Measurements from ENCODE around the gene PTRH1. TPM values are rescaled to one million over a fixed set of nuclear protein-coding genes. Genes with fewer than 3 reads are reported as not detected.

The PTRH1 gene
- total RNA-seq, 1 experiment from 2014 or later = 27.1 TPM

DNA sequence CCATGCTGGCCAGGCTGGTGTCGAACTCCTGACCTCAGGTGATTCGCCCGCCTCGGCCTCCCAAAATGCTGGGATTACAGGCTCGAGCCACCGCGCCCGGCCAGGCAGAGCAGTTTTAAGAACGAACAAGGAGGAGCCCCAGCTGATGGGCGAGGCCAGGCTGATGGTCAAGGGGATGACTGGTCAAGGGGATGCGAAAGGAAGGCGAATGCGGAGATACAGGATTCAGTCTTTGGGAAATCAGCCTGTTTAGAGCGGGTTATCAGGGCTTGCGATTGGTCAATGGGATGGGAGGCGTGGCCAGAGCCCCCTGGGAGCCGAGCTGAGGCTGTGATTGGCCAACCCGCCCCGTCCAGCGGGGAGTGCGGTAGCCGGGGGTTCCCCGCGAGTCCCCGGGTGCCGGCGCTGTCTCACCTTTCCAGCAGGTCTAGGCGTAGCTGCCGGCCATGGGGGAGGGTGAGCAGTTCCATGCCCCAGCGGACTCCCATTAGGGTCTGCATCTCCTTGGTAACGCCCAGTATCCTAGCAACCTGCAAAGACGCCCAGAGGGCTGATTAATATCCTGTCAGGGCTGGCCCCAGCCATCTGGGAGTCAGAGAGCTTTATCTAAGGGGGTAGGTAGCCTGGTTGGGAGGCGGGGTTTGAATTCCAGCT lies 27.1 kb upstream of the PTRH1 start:
- peak; percentile 27 for DNase-seq (ENCODE audit: low read depth)

DNA sequence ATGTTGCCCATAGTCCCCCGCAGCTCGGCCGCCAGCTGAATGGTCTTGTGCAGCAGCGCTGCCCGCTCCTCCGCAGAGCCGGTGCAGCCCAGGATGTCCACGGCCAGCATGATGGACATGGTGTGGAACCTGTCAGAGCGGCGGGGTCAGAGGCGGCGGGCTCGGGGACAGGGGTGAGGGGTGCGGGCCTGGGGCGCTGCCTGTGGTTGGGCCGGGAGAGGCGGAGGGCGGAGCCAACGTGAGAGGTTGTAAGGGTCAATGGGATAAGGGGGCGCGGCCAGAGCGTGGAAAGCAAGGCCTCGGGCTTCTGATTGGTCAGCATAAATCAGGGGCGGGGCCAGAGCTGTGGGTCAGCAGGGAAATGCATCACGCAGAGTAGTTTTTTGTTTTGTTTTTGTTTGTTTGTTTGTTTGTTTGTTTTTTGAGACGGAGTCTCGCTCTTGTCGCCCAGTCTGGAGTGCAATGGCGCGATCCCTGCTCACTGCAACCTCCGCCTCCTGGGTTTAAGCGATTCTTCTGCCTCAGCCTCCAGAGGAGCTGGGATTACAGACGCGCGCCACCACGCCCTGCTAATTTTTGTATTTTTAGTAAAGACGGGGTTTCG lies 26.5 kb upstream of the PTRH1 start:
- DNase-seq (ENCODE audit: low read depth) = no peak

DNA sequence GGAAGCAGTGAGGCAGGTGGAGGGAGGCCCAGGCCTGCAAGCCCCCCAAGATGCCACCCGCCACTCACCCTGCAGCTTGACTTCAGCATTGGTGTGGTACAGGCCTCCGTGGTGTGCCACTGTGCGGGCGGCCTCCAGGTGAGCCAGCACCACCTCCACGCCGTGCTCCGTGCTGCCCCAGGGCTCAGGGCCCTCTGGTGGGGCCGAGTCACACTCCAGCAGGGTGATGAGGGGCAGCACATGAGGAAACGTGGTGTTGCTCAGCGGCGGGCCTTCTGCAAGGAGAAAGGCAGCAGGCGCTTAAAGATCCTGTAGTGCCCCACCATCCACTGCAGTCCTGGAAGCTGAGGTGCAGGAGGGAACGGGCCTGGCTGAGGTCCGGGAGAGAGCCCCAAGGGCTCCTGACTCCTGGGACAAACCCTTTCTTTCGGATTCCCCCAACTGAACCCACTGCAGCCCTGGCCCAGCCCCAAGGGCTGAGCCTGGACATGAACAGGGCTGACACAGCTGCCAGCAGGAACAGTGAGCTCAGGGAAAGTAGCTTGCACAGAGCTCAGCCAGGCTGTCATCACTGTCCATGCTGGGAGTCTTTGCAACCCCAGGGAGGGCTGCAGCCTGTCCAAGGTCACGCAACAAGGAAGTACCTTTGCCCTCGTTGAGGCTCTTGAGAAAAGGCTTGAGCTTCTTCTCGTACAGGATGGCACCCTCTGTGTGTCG lies 24.3 kb upstream of the PTRH1 start:
- no peak for DNase-seq (ENCODE audit: low read depth)

DNA sequence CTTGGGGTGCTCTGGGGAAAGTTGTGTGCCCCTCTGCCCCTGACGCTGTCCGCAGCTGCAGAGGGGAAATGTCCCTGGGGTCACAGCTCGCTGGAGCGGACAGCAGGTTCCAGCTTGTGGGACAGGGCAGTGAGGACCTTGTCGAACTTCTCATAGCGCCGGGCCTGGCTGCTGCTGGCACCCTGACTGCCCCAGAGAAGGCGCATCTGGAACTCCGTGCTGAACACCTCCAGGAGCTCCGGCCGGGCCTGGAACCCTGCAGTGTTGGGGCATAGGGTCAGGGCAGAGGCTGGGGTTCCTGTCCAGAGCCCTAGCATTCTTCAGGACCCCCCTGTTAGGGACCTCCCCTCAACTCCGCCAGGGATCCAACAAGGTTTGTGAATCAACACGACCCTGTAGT lies 23.2 kb upstream of the PTRH1 start:
- no peak for DNase-seq (ENCODE audit: low read depth)

DNA sequence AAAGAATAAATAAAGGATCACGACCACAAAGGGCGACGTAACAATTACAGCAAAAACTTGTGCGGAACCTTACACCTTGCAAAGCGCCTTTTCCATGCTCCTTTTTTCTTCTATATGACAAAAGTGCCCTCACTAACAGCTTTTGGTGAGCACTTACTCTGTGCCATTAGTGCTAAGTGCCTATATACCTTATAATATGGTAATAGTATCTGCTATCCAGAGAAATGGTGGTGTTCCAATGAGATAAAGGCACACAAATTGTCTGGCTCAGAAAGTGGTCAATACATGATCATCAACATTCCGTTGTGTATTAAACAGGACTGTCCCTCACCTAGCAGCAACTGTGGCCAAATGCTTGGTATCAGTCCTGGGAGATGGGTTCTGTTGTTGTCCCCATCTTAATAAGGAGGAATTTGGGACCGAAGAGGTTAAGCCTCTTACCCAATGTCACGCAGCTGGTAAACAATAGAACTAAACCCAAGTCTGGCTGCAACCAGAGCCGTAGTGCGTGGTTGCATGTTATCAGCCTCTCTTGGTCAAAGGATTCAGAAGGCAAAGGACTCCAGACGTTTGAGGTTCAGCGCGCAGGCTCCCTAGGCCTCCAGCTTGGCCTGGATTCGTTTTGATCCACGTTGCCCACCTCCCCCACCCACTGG lies 20.2 kb upstream of the PTRH1 start:
- DNase-seq (ENCODE audit: low read depth) = no peak

DNA sequence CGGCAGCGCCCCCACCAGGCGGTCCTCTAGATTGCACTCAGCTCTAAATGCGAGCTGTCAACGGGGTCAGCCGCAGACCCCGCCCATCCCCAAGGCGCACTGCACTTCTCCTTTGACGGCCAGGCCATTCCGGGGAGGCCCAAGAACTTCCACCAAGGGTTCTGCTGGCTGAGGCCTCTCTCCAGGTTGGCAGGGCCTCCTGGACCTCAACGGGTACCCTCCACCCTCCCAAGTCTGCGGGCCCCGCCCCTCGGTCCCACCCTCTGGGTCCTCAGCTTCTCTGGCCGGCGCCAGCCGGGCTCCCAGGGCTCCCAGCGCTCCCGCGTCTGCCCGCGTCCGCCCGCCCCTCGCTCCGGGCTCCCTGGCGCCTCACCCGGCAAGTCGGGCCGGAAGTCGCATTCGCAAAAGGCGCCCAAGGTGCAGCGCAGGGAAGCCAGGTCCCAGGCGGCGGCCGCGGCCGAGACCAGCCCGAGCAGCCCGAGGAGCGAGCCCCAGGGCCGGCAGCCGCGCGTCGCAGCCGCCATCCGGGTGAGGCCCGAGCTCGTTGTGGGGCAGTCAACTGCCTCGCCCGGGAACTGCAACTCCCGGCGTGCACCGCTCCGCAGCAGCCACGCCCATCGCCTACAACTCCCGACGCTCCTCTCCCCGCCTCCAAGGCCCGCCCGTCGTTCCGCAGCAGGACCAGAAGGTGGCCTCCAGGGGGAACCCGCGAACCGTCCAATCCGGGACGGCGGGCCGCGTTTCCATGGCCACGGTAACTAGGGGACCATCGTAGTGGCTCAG lies 19.5 kb upstream of the PTRH1 start, which contains the start of gene TOR2A:
TOR2A (minus strand) TSS at position 548 of the 783 bp plus-strand sequence; CDS start at position 524, 24 bp downstream.
- peak; percentile 96 for DNase-seq (ENCODE audit: low read depth)

DNA sequence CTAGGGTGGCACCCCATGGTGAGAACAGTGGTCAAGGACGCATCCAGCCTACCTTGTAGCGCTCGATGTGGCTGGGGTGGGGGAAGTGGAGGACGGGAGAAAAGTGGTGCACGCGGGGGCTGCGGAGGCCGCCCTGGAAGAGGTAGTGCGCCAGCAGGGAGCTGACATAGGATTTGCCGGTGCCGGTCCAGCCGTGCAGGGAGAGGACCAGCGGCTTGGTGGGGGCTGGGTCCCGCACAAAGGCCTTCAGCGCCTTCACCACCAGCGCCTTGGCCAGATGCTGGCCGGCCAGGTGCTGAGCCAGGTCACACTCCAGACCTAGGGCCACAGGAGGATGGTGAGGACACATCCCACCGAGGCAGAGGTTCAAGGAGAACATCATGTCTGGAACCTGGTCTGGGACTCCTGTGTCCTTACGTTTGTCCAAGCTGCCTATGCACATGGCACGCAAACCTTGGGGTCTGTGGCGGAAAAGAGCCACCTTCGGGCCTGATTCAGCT lies 18.8 kb upstream of the PTRH1 start:
- DNase-seq (ENCODE audit: low read depth) = no peak

DNA sequence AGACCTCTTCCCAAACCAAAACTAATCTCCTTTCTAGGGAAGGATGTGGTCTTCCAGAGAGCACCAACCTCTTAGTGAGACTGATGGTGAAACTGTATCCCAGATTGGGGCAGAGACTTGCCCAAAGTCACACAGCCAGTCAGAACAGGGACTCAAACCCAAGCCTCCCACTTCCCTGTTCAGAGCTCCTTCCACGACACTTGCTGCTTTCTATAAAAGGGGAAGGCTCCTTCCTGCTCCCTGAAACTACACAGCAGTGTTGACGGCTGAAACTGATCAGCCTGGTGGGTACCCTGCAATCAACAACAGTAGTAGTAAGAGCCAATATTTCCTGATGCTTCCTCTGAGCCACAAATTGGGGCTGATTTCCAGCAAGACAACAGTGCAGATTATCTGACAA lies 18.2 kb upstream of the PTRH1 start:
- no peak for DNase-seq (ENCODE audit: low read depth)

DNA sequence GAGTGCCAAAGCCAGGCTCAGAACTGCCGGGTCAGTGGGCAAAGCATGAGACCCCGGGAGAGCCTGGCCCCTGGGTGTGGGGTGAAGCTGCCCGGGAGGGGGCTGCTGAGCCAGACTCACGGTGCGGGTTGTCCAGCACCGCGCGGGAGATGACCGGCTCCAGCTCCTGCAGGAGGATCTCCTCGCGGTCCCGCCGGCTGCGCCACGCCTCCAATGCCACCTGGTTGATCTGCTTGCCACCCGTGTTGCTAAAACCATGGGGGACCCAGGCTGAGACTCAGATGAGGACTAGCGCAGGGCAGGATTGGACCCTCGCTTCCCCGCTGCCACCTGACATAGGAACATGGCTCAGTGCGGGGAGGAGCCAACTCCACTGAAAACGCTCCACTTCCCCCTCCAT lies 17.0 kb upstream of the PTRH1 start:
- no peak for DNase-seq (ENCODE audit: low read depth)

DNA sequence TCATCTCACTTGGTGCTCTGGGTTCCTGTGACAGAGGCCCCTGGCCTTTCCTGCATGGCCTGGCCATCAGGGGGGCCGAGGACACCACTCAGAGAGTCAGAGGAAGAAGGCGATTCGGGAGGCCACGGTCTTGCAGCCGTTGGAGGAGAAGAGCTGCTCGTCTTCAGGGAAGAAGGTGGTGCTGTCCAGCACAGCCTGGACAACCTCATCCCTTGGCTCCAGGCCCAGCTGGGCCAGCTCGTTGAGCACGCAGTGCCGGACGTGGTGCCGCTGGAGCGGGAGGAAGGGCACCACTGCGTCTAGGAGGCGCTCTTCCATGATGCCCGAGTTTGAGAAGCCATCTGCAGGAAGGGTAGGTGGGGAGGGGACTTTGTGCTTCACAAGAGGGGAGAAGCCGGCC lies 16.5 kb upstream of the PTRH1 start:
- no peak for DNase-seq (ENCODE audit: low read depth)

DNA sequence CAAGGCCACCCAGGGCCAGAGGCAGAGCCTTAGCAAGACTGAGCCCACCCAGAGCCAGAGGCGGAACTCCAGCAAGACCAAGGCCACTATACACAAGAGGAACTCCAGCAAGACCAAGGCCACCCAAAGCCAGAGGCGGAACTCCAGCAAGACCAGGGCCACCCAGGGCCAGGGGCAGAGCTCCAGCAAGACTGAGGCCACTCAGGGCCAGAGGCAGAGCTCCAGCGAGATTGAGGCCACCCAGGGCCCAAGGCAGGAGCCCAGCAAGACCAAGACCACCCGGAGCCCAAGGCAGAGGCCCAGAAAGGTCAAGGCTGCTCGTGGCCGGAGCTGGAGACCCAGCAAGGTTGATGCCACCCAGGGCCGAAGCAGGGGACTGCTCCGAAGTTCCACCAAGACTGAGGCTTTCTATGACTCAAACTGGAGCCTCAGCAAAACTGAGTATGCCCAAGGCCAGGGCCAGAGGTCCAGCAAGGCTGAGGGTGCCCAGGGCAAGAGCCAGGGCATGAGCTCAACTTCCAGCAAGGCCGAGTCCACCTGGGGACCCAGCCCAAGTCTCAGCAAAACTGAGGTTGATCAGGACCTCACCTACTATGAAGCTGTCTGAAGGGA lies 15.4 kb upstream of the PTRH1 start:
- no peak for DNase-seq (ENCODE audit: low read depth)

DNA sequence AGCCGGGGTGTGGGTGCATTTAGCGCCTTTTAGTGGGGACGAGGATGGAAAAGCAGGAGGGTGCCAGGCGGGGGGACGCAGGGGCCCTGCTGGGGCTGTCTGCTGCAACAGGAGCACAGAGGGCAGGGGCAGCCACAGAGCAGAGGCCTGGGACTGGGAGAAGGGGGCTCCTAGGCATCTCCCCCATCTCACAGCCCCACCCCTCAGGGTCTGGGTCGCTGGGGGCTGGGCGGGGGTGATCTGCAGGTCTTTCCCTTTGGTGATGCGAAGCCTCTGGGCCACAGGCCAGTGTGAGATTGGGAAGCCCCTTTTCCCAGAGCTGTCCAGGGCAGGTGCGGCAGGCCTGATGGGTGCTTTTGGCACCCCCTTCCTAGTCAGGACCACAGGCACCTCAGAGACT lies 14.8 kb upstream of the PTRH1 start:
- DNase-seq (ENCODE audit: low read depth) = no peak

DNA sequence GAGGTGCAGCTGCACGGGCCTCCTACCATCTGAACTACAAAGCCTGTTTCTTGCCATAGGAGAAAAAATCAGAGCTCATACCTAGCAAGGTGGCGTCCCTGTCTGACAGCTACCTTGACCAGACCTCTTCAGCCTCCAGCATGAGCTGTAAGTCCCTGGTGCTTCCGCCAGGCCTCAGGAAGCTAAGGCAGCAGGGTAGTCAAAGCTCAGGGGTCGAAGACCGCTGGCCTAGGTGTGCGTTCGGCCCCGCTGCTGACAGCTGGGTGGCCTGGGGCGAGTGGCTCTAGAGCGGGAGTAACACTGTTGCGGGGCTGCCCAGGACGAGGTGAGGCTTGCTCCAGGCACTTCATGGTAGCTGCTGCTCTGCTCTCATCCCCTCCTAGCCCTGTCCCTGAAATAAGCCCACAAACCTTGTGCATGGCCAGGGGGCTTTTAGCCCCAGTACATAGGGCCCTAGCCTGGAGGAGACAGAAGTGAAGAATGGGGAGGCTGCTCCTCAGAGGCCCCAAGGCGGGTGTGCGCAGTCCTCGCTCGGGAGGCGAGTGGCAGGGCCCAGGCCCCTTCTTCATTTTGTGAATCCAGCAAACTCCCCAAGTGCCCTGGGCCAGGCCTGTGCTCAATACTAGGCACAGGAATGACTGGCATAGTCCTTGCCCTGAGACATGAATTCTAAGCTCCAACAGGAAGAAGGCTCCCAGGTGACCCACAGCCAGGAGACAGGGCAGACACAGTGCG lies 14.2 kb upstream of the PTRH1 start:
- DNase-seq (ENCODE audit: low read depth) = no peak

DNA sequence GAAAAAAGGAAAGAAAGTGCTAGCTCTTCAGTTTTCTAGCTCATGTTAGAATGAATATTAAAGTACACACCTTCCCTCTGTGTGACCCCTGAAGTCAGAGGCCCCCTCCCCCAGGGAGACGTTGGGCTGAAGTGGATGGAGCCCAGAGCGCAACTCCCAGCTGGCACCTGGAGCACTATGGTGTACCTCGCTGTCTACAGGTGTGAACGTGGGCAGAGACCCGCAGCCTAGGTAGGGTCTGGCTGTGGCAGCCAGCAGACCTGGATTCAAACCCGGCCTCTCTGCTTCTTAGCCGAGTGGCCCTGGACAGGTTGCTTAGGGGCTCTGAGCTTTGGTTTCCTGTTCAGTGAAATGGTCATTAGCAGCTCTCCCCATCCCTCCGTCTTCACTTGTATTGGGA lies 13.3 kb upstream of the PTRH1 start:
- no peak for DNase-seq (ENCODE audit: low read depth)

DNA sequence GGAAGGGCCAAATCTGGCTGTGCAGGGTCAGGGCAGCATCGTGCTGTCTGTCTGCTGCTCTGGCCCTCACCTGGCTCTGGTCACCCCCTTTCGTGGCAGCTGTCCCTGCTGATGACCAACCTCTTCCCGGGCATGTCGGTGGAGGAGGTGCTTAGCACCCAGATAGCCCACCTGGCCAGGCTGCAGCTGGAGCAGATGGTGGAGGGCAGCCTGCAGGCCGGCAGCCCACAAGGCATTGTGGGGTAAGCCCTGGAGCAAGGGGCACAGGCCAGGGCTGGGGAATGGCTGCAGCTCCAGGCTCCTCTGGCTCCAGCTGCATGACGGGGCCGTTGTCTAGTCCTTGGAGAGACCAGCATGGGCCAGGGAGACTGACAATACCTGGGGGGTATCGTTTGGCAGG lies 11.4 kb upstream of the PTRH1 start:
- DNase-seq (ENCODE audit: low read depth) = no peak

DNA sequence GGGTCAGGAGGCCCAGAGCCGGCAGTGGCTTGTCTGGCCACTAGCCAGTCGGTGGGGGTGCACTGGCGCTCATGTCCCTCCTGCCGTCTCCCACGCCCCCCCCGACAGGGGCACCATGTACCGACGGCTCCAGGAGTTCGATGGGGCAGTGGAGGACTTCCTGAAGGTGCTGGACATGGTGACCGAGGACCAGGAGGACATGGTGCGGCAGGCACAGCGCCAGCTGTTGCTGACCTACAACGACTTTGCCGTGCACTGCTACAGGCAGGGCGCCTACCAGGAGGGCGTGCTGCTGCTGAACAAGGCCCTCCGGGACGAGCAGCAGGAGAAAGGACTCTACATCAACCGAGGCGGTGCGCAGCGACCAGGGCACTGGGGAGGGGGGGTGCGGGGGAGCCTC lies 8.5 kb upstream of the PTRH1 start:
- DNase-seq (ENCODE audit: low read depth) = no peak

DNA sequence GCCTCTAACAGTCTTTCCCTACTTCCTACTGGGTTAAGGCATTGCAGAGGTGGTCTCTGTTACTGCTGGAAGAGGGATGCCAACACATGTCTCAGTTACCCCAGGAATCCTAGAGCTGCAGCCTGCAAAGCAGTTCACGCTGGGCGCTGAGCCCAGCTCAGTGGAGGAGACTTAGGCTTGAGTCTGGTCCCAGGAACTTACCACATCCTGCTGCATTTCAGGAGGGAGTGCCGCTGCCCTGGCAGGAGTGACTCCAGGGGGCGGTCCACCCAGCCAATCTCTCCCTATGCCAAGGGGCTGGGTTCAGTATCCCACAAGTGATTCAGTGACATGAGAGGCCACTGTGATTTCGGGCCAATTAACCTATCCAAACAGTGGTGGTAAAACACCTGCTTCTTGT lies 8.0 kb upstream of the PTRH1 start:
- peak; percentile 83 for DNase-seq (ENCODE audit: low read depth)

DNA sequence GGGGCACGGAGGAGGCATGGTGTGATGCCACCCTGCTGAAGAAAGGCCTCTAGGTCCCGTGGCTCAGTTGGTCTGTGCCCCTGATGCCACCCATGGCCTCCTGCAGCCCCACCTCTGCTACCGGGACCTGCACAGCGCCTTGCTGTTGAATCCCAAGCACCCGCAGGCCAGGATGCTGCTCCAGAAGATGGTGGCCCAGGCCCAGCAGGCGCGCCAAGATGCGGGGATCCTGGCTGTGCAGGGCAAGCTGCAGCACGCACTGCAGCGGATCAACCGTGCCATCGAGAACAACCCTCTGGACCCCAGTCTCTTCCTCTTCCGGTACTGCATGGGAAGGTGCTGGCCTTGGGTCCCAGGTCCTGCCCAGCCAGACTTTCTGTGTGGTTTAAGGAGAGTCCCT lies 7.5 kb upstream of the PTRH1 start:
- DNase-seq (ENCODE audit: low read depth) = no peak

DNA sequence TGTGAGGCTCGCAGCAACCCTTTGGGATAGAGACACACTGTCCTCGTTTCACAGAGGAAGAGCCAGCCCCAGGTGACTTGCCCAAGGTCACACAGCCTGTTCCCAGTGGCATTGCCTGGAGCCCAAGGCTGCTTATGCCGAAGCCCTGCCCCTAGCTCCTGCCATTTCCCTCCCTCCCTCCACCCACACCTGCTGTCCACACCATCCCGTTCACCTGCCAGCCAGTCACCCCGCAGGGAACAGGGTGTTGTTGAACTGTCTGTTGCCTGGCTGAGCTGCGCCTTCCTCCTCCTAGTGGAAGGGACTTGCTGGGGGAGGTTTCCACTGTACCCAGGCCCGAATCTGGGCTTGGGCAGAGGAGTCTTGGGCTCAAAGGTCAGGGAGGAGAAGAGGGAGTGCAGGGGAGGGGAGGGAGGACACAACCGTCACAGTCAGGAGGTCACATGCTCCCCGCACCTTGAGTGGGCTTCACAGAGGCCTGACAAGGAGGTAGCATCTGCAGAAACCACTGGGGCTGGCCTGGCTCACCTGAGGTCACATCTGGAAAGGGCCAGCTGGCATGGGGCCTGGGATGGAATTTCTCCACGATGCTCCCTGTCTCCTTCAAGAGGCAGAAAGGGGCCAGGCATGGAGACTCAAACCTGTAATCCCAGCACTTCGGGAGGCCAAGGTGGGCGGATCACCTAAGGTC lies 6.7 kb upstream of the PTRH1 start:
- no peak for DNase-seq (ENCODE audit: low read depth)

Data from HT1080 (cell line).